Fibroblast of the aortic adventitia (primary cell): ENCODE measurements around the gene MSMO1. TPM values are rescaled to one million over a fixed set of nuclear protein-coding genes. Genes with fewer than 3 reads are reported as not detected.

Source experiments
- DNase-seq: peaks from one replicate; pipeline ENCODE4 v3.0.0-alpha.2; 2010; ENCODE audit warnings: low read depth
- H3K4me3 ChIP-seq: 2 replicates; pipeline ENCODE4 v1.5.1; 2011; ENCODE audit warnings: low read depth, mild to moderate bottlenecking, control low read depth, low read length, moderate library complexity
- CTCF ChIP-seq: IDR thresholded peaks from 2 replicates; pipeline ENCODE4 v1.5.1; 2011; ENCODE audit warnings: mild to moderate bottlenecking, low read length, control low read depth, inconsistent platforms; ENCODE audit not compliant: insufficient read depth
- total RNA-seq: library from RNA; depleted of rRNA; stranded (reverse); fragments of >200 nt; gene quantifications from 2 replicates; pipeline ENCODE4 v1.2.3, GENCODE V29; 2012; ENCODE audit warnings: low replicate concordance

MSMO1 gene
- total RNA-seq, 1 donor: 101 TPM

GRCh38 chr4:165325732-165326512 is 1.5 kb upstream of the MSMO1 start:
- peak overlapping the region; percentile 72 for H3K4me3 ChIP-seq
- DNase-seq: peak; percentile 77
- no peak for TF ChIP-seq CTCF

GRCh38 chr4:165326831-165327210 is 648 bp upstream of the MSMO1 start:
- peak overlapping the region; percentile 72 for H3K4me3 ChIP-seq
- no peak for TF ChIP-seq CTCF
- DNase-seq: no peak

GRCh38 chr4:165328101-165328425 is 594 bp downstream of the MSMO1 start:
- TF ChIP-seq CTCF: no peak
- DNase-seq: no peak
- peak overlapping the region; percentile 98 for H3K4me3 ChIP-seq

GRCh38 chr4:165328708-165329107 is 1.2 kb downstream of the MSMO1 start:
- TF ChIP-seq CTCF: no peak
- DNase-seq: no peak

GRCh38 chr4:165330071-165330470 is 2.6 kb downstream of the MSMO1 start:
- no peak for TF ChIP-seq CTCF
- peak overlapping the region; percentile 39 for H3K4me3 ChIP-seq
- DNase-seq: no peak

More at GRCh38 chr4:165328708-165329107, 1.2 kb downstream of the MSMO1 start:
- H3K4me3 ChIP-seq: peak overlapping the region; percentile 98

GRCh38 chr4:165330666-165331065 is 3.2 kb downstream of the MSMO1 start:
- no peak for TF ChIP-seq CTCF
- H3K4me3 ChIP-seq: peak overlapping the region; percentile 29
- DNase-seq: no peak

- H3K4me3 ChIP-seq: peak overlapping the region; percentile 26
- no peak for DNase-seq
- no peak for TF ChIP-seq CTCF
Measured at GRCh38 chr4:165331359-165331758, 3.9 kb downstream of the MSMO1 start.
